ENCODE results near the gene MED16.
"Not testable (repeated sequence)": the region's sequence is repeated elsewhere in the genome, so short reads cannot be mapped to it uniquely, and the experiment has no call there.

MED16 gene

DNA sequence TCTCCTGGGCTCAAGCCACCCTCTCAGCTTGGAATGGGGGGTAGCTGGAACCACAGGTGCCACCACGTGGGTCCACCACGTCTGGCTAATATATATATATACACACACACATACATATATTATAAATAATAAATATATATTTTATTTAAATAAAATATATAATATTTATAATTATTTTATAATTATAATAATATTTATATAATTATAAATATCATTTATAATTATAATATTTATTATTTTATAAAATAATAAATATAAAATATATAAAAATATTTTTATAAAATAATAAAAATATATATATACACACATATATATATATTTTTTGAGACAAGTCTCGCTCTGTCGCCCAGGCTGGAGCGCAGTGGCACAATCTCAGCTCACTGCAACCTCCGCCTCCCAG lies 38.4 kb downstream of the MED16 start:
- no peak for DNase-seq (ENCODE audit: low read depth in 2 of 2)

DNA sequence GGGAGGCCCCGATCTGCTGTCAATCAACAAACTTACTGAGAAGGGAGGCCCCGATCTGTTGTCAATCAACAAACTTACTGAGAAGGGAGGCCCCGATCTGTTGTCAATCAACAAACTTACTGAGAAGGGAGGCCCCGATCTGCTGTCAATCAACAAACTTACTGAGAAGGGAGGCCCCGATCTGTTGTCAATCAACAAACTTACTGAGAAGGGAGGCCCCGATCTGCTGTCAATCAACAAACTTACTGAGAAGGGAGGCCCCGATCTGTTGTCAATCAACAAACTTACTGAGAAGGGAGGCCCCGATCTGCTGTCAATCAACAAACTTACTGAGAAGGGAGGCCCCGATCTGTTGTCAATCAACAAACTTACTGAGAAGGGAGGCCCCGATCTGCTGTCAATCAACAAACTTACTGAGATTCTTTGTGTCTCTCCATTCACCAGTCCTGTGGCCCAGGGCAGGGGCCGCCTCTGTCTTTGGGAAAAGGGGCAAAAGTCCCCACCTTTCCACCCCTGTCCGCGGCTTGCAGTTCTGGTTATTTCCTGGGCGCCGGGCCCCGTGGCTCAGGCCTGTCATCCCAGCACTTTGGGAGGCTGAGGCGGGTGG lies 39.3 kb downstream of the MED16 start:
- not testable (repeated sequence) for DNase-seq (ENCODE audit: low read depth in 2 of 2)

- no peak for DNase-seq (ENCODE audit: low read depth in 2 of 2)
Observed at GRCh38 chr19:853014-853585, 39.9 kb downstream of the MED16 start.

DNA sequence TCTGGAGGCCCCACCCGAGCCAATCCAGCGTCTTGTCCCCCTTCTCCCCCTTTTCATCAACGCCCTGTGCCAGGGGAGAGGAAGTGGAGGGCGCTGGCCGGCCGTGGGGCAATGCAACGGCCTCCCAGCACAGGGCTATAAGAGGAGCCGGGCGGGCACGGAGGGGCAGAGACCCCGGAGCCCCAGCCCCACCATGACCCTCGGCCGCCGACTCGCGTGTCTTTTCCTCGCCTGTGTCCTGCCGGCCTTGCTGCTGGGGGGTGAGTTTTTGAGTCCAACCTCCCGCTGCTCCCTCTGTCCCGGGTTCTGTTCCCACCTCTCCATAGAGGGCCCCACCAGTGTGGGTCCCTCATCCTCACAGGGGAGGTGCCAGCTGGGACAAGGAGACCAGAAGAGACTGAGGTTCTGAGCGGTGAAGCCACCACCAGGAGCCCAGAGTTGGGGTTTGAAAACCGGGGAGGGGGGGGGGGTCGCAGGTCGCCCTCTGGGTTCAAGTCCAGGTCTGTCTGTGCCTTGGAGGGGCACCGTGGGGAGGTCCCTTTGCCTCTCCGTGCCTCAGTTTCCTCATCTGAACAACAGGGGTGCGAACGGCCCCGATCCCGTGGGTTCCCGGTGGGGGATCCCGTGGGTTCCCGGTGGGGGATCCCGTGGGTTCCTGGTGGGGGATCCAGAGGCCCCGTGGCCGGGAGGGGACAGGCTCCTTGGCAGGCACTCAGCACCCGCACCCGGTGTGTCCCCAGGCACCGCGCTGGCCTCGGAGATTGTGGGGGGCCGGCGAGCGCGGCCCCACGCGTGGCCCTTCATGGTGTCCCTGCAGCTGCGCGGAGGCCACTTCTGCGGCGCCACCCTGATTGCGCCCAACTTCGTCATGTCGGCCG lies 40.6 kb downstream of the MED16 start, which contains the start of gene ELANE:
TSS of gene ELANE (plus strand) at position 168 of the 878 bp plus-strand sequence. CDS start at position 194, 26 bp downstream.
- no peak for DNase-seq (ENCODE audit: low read depth in 2 of 2)

GRCh38 chr19:850979-851335 lies 42.0 kb downstream of the MED16 start:
- no peak for DNase-seq (ENCODE audit: low read depth in 2 of 2)

DNA sequence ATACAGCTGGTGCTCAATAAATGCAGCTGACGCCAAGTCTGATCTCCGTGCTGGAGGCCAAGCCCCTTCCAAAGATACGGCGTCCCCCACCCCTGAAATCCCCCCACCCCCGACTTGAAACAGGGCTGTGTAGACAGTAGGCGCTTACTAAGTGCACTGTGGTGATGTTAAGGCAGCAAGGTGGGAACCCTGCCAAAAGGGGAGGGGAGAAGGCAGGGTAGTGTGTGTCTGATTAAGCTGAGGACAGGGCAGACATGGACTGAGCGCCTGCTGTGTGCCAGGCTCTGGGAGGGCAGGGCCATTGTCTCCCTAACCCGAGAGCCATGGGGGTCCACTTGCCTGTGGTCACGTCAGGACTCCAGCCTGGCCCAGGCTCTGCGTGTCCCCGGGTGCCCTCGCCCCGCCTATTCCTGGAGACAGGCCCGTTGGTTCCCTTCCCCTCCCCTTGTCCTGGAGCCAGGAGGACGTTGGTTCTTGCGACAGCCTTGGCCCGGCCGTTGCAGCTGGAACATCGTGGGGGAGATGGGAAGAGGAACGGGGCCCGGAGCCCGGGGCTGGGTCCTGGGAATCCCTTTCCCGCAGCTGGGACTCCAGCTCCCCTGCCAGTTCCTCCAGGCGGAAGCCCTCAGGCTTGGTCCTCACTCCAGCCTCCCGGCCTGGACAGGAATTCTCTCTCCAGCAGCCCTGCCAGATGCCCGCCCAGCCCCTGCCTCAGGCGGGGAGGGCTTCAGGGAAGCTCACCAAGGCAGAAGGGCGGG lies 42.6 kb downstream of the MED16 start:
- no peak for DNase-seq (ENCODE audit: low read depth in 2 of 2)

DNA sequence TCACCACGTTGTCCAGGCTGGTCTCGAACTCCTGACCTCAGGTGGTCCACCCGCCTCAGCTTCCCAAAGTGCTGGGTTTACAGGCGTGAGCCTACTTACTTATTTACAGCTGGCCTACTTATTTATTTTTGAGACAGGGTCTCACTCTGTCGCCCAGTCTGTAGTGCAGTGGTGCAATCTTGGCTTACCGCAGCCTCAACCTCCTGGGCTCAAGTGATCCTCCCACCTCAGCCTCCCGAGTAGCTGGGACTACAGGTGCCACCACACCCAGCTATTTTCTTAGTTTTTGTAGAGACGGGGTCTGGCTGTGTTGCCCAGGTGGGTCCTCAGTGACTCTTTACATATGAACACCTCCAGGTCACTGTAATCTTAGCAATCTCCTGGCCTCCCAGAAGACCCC lies 43.8 kb downstream of the MED16 start:
- not testable (repeated sequence) for DNase-seq (ENCODE audit: low read depth in 2 of 2)

DNA sequence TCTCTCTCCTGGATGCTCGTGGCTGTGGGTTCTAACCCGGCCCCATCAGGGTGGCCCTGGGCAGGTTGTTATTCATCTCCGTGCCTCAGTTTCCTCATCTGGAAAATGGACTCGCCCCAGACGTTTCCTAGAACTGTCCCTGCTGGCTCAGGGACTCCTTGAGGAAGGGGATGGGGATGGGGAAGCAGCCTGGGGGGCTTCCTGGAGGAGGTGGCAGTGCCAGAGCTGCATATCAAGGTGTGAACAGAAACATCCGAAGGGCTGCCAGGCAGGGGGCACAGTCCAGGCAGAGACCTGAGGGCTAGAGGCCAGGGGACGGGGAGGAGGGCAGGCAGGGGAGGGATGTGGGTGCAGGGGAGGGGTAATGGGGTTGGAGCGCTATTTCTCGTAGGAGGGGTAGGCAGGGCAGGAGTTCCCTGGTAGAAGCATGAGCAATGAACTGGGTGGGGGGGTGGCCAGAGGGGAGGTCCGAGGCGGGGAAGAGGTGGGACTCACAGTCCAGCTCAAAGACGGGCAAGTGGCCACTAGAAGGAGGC lies 44.5 kb downstream of the MED16 start:
- no peak for DNase-seq (ENCODE audit: low read depth in 2 of 2)

DNA sequence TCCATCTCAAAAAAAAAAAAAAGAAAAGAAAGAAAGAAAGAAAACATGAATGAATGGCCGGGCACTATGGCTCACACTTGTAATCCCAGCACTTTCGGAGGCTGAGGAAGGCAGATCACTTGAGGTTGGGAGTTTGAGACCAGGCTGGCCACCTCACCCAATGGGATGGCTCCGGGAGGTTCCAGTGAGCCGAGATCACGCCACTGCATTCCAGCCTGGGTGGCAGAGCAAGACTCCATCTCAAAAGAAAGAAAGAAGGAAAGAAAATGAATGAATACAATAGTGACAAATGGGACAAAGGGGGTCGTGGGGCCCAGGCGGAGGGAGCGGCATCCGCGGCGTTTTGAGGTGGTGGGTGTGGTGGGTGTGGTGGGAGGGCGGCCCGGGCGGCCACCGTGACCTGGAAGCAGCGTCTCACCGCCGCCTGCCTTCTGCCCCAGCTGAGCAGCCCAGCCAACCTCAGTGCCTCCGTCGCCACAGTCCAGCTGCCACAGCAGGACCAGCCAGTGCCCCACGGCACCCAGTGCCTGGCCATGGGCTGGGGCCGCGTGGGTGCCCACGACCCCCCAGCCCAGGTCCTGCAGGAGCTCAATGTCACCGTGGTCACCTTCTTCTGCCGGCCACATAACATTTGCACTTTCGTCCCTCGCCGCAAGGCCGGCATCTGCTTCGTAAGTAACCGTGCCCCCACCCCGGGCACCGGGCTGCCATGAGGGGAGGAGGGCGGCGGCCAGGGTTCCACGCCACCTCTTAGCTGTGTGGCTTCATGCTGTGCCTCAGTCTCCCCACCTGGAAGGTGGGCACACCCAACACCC lies 47.1 kb downstream of the MED16 start:
- no peak for DNase-seq (ENCODE audit: low read depth in 2 of 2)

GRCh38 chr19:844546-844971 lies 48.4 kb downstream of the MED16 start:
- DNase-seq (ENCODE audit: low read depth in 2 of 2), result no peak

DNA sequence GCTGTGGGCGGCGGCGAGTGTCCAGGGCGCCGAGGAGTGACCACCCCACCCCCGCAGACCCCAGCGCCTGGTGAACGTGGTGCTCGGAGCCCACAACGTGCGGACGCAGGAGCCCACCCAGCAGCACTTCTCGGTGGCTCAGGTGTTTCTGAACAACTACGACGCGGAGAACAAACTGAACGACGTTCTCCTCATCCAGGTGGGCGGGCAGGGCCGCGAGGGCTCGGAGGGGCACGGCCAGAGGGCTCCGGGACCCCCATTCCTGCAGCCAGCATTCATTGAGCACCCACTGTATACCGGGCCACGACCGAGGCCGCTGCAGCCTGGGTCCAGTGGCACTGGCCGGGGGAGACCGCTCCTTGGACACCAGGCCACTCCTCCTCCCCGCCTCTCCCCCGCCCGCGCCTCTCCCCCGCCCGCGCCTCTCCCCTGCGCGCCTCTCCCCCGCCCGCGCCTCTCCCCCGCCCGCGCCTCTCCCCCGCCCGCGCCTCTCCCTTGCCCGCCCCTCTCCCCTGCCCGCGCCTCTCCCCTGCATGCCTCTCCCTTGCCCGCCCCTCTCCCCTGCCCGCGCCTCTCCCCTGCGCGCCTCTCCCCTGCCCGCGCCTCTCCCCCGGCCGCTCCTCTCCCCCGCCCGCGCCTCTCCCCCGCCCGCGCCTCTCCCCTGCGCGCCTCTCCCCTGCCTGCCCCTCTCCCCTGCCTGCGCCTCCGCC lies 49.0 kb downstream of the MED16 start:
- no peak for DNase-seq (ENCODE audit: low read depth in 2 of 2)

- no peak for DNase-seq (ENCODE audit: low read depth in 2 of 2)
Observed at GRCh38 chr19:843180-843835, 49.7 kb downstream of the MED16 start.

- DNase-seq (ENCODE audit: low read depth in 2 of 2), result not testable (repeated sequence)
Observed at GRCh38 chr19:842802-843179, 50.2 kb downstream of the MED16 start.

DNA sequence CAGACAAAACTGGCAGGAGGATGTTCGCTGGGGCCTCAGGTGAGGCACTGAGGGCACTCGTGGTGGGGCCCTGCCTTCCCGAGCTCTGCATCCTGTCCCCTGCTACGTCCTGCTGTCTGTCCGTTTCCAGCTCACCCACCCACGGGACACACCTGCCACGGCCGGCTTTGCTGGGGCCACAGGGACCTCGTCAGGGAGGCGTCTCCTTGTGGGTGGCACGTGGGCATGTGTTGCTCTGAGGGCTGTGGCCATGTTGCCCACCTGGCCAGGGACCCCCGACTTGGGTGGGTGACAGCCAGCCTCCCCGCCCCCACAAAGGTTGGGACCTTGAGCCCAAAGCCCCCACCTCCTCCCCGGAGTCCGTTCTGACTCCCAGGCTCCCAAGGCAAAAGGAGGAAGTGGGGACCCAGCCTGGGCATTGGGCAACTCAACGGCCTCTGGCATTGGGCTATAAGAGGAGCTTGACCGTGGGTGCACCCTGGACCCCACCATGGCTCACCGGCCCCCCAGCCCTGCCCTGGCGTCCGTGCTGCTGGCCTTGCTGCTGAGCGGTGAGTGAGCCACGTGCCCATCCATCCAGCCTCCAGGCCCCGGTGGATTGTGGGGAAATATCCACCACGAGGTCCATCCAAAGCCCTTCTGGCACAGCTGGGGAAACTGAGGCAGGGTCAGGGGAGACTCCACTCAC lies 52.3 kb downstream of the MED16 start, which contains the start of gene PRTN3:
TSS of gene PRTN3 (plus strand) at position 481 of the 688 bp plus-strand sequence. CDS start at position 491, 10 bp downstream.
- no peak for DNase-seq (ENCODE audit: low read depth in 2 of 2)

GRCh38 chr19:835210-835810 lies 57.7 kb downstream of the MED16 start:
- DNase-seq (ENCODE audit: low read depth in 2 of 2), result no peak

DNA sequence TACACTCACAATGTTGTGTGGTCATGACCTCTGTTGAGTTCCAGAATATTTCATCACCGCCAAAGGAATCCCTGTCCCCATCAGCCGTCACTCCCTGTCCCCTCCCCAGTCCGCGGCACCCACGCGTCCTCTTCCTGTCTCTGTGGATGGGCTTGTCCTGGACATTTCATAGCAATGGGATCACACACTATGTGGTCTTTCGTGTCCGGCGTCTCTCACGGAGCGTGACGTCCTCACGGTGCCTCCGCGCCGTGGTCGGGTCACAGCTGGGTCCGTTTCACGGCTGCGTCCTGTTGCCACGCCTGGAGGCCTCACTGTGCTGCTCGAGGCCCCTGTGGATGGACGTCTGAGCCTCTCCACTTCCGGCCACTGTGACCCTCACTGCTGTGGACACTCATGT lies 58.8 kb downstream of the MED16 start:
- DNase-seq (ENCODE audit: low read depth in 2 of 2), result no peak

DNA sequence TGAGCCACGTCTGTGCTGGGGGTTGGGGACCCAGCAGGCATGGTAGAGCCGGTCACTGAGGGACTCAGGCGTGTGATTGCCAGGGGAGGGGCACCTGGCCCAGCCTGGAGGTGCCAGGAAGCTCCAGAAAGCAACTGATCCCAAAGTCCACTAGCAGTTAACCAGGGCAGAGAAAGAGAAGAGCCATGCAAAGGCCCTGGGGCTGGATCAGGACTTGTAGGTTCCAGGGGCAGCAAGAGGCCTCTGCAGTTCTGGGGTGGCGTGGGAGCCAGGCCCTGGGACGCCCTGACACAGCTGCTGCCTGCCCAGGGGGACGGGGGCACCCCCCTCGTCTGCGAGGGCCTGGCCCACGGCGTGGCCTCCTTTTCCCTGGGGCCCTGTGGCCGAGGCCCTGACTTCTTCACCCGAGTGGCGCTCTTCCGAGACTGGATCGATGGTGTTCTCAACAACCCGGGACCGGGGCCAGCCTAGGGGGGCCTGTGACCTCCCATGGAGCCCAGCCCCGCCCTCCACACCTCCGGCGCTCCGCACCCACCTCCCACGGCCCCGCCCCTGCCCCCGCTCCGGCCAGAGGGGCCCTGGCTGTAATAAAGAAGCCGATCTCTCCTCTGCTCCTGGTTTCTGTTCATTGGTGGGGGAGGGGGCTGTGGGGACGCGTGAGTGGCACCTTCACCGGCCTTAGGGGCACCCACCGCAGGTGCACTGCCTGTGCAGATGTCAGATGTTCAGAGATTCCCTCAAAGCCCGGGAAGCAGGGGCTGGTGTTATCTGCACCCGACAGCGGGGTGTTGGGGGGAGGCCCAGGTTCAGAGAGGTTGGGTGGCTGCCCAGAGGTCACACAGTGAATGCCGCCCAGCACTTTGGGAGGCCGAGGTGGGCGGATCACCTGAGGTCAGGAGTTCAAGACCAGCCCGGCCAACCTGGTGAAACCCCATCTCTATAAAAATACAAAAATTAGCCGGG lies 61.3 kb downstream of the MED16 start:
- no peak for DNase-seq (ENCODE audit: low read depth in 2 of 2)
